HG03565 (cell line): ENCODE measurements around the gene HYPK.

Experiments
- ATAC-seq: cut with Tn5 transposase; IDR thresholded peaks from one replicate; pipeline ENCODE4 v1.9.1; 2021; ENCODE audit warnings: mild to moderate bottlenecking, moderate library complexity; ENCODE audit not compliant: unreplicated experiment

Gene HYPK, protein sequence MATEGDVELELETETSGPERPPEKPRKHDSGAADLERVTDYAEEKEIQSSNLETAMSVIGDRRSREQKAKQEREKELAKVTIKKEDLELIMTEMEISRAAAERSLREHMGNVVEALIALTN

DNA sequence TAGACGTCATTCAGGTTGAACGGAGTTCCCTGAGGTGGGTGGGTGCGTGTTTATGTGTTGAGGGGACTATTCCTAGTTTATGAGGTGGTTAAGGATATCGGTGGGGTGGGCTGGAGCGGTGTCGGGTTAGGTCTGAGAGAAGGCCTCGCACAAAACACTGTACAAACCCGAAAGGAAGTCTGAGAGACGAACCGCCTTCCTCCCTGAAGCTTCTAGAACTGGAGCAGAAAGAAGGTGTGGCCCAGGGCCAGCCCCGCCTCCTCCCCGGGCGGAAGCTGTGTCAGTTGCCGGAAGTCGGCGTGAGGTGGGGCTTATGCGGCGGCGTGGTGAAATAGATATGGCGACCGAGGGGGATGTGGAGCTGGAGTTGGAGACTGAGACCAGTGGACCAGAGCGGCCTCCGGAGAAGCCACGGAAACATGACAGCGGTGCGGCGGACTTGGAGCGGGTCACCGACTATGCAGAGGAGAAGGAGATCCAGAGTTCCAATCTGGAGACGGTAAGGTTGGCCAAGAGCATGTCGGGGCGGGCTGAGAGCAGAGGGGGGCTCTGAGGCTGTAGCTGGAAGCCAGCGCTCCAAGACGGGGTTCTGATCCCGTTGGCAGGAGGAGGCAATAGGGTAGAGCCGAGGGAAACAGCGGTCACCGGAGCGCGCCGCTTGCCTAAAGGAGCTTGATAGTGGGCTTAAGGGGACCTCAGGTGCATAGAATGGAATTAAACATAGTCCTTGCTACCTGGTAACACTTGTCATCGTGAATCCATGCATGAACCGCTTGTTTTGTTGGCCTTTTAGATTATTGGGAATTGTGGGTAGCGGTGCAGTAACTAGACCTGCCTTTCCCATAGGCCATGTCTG, at the start of gene HYPK:
HYPK (plus strand) TSS at position 314 of the 856 bp plus-strand sequence; CDS start at position 338, 24 bp downstream.
- peak; percentile 66 for ATAC-seq

DNA sequence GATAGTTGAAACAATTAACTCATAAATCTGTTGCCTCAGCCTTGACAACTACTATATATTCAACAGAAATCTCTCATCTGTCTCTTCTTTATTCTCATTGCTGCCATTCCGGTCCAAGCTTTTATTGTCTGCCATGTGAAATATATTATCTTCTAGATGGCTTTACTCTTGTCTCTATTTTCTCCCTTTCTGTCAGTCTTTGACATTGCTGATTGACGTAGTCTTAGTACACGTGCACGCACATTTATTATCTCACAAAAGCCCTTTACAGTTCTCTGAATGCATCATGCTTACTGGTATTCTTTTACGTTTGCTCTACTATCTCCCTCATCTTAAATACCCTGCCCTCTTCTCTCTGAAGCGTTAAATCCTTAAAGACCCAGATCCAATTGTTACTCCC, 48.5 kb upstream of the HYPK start:
- no peak for ATAC-seq

DNA sequence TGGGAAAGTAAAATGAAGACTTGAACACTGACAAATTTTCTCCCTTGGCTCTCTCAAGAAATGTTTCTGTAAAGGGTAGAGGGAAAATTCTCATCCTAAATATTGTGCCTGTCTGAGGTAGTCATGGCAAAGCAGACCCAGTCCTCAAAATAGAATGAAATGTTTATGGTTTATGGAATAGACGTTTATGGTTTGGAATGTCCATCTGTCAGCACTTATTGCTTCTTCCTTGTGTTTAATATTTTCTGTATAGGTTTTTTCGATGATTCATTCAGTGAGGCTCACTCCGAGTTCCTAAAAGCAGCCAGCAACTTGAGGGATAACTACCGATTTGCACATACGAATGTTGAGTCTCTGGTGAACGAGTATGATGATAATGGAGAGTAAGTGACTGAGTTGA, 37.6 kb upstream of the HYPK start:
- ATAC-seq: no peak

DNA sequence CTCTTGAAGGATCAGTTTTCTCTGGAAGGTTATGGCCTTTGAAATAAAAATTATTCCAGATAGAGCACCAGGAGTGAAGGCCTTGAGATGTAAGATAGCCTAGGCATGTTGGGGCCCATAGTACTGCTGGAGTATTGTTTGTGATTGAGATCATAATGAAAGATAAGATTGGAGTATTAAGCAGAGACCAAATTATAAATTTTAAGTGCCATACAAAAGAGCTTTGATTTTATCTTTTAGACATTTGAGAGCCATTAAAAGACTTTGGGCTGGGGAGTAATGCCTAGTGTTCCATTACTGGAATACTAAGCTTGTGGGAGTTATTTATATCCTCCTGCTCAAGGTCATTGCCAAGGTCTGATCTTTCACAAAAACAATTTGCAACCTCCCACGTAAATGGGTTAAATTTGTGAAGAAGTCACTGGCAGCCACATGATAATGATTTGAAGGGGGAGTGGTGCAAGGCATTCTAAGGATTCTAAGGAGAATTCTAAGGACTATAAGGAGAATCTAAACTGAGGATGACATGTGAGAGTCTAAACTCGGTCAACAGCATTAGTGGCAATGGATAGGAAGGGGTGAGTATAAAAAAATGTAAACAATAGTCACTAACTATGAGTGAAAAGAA, 36.5 kb upstream of the HYPK start:
- no peak for ATAC-seq

DNA sequence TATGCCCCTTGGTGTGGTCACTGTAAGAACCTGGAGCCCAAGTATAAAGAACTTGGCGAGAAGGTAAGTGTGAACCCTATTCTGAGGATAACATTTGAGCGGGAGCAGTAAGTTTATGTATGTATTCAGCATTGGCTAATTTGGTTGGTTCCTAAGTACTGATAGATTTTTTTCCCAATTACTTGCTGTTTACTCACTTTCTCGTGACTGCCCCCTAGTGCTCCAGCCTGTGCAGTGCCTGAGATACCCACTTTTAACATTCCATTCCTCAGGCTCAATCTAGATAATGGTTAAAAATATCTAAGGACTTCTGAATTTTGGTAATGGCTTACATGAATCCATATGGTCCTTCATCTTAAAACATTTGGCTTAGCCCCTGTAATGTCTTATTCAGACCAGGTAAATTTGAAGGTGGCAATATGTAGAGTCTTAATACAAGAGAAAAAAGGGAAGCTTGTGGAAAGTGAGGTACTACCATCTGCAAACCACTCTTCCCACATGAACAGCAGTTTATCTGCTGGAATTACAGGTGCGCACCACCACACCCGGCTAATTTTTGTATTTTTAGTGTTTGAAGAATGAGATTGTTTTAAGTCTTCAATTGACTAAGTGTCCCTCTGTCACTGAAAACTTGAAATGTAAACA, 30.7 kb upstream of the HYPK start:
- ATAC-seq: no peak

DNA sequence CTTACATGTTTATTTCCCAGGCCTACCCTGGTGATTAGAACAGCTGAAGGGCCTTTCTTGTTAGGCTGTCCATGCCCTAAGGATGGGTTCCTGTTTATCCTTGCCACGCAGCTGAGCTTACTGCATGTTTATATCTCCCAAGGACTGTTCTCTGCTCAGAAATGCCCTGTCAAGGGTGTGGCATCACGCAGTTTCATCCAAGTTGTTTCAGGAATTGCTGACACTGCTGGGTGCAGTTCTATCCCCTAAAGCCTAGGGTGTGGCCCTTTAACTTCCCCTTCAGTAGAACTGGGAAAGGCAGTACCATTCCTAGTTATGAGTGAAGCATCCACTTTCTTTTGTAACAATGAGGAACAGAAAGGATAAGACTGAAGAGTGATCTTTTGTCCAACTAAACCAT, 28.6 kb upstream of the HYPK start:
- no peak for ATAC-seq

DNA sequence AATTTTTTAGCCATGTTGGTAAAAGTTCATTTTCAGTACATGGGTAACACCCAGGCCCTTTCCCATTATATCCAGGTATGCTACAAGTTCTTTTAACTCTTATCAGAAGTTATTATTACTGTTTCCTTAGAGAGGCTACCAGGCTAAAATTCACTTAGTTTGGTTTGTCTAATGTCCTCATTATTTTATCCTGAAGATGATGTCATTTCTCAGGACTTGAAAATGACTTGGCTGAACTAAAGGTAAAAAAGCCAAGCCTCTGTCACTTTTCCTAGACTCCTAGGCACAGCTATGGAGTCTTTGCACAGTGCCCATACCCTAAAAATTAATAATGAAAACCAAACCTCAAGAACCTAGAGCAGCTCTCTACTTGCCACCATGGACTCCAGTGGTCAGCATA, 27.8 kb upstream of the HYPK start:
- ATAC-seq: no peak

DNA sequence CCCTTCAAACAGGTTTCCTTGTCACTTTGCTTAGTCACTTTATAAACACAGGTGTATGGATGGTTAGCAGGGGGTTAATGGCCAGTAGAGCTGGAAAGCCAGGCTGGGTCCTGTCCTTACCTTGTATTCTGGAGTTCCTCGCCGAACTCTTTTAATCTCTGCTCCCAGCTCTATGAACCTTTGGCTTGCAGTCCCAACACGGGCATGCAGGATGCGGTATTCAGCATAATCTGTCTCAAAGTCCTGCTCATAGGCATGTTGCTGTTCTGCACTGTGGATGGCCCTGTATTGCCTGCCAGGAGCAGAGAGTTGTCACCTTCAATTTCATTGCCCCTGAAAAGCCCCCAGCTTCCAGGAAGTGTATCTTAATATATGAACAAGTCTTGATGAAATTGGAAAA, 26.3 kb upstream of the HYPK start:
- no peak for ATAC-seq

DNA sequence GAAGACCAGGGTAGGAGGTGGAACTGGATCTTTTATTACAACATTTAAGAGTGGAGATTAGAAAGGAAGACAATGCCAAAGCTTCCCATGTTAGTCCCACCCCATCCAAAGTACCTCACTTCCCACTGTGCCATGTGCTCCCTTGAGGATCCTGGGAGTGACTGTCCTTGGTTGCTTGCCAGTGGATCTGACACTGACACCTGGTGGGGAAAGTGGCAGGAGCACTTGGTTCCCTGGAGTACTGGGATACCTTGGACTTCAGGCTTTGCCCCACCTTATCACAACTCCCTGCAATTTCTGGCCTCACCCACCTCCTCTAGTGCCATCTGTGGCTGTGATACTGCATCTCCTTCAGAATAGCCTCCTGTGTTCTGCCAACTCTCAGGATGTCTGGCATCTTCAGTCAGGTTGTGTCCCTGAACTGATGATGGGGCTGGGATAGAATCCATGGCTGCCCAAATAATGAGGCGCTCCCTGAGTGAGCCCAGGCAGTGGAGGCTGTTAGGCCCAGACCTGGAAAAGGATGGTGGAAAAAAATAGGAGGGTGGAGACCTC, 24.9 kb upstream of the HYPK start:
- ATAC-seq: no peak

DNA sequence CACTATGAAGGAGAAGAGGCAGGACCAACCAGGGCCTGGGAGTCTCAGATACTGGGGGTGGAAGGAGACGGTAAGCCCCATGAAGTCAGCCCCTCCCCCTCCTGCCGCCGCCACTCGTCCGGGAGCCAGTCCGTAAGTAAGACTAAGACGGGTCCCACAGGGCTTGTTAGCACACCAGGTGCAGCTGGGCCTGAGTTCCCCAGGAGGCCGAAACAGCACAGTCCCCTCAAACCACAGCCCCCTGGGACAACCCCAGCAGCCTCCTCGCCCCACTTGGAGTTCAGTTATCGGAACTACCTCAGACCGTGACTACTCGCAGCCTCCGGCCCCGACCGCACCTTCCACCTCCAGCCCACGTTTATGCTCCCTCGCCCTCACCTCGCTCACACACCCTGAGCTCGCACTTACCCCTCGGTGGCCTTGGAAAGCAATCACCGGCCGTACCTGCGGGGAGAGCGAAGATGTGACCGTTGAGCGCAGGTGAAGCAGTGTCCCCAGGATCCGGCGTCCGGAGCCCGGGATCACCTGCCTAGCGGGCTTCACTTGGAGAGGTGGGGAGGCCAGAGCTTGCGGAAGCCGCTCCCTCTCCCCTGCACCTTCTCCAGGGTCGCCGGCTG, 24.2 kb upstream of the HYPK start:
- ATAC-seq: peak; percentile 45

DNA sequence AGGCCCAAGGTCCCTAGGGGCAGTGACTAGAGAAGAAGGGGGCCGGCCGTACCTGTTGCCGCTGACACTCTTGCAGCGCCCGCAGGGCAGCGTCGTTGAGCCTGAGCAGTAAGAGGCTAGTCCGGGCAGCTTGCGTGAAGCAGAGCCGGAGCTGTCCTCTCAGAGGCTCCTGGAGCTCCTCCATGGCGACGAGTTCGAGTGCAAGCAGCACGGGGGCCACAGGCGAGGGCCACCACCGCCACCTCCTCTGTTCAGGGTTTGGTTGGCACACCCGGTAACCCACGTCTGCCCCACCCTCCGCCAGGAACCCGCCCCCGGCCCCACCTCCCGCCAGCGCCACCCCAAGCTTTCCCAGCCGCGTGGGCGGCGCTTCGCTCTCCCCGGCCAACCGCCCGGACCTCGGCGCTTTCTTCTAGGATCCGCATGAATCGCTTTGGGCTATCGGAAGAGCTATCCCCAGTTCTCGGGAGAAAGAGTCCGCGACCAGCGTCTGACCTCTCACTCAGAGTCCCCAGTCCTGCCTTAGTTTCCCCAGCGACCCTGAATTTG, 23.6 kb upstream of the HYPK start, which contains the start of gene ELL3:
ELL3 (minus strand) TSS at position 249 of the 549 bp plus-strand sequence; CDS start at position 184, 65 bp downstream.
- ATAC-seq: peak; percentile 17

DNA sequence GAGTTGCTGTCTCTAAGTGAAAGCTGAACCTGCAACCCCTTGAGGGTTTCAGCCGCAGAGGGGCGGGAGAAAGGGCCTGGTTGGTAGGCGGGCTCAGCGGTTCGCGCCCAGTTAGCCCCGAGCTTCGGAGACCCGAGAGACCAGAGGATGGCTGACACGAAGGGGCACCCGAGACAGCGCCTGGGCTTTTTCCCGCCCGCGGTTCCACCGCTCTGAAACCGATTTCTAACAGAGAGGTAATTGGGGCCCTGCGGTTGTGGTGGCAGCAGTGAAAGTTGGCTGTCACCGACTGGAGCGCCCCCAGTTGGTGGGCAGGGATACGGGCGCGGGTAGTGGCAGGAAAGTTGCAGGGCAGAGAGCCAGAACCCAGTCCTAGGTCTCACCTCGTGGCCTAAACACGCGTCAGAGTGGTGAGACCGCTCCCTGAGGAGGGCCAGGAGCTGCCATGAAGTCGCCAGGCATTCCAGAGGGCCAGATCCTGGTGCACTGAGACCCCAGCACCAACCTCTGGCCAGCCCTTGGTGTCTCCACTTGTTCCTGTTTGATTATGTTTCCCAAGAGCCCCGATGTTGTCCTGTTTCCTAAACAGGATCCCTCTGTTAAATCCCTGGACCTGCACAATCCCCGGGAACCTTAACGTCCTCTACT, 23.0 kb upstream of the HYPK start:
- peak; percentile 33 for ATAC-seq

DNA sequence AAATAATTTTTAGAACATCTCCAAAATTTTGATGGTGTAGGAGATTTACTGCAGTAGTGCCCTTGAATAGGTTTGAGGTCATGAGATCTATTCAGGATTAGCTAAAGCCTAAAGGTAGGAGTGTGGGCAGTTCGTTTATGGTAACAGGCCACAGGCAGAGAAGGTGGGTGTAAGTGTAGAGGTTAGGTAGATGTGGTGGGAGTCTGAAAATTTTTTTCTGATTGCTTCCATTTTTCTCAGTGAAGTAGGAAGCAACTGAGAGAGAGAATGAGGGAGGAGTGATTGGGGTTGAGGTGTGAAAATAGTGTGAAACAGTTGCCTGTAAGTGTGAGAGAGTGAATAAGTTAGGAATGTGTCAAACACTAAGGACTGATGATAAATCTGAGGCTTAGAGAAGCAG, 21.4 kb upstream of the HYPK start:
- ATAC-seq: no peak

DNA sequence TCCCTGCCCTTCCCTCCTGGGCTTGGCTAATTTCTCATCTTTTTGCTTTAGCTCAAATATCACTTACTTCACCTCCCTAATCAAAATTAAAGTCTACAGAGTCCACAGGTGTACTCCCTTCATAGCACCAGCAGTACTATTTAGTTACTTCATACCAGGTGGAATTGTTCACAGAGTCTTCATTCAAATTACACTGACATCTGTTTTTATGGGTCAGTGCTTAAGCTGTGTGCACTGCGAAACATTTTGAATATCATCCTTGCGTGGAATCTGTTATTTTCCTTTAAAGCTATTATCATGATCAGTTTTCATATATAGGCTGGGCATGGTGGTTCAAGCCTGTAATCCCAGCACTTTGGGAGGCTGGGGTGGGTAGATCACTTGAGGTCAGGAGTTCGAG, 11.0 kb upstream of the HYPK start:
- no peak for ATAC-seq

DNA sequence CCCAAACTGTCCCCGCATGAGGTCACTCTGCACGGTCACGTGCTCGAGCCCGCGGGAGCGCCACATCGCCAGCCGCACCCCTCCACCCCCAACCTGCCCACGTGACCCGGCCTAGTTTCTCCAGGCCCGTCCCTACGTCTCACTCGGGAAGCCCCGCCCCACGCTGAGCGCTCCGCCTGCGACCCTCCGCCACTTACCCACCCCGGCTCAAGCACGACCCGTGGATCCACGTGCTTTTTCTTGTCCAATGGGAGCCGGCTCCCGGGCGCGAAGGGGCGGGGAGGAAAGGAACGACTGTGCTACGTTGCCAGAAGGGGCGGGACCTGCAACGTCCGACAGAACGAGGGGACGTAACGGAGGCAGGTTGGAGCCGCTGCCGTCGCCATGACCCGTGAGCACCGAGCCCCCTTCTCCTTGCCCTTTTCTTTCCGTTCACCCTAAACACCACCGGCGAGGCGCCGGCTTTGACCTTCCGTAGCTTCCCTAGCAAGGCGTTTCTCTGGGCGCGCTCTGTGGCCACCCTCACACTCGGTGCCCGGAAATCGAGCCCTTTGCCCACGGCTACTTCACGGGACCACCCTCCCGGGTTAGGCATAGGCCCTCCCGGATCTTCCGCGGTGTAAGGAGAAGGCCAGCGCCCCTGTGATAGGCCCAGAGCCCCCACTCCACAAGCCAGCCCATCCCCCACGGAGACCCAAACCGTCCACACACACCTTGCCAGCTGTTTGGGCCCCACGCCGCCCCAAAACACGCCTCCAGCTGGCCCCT, 8.2 kb upstream of the HYPK start, which contains the start of gene SERF2:
SERF2 (plus strand) TSS at position 328 of the 768 bp plus-strand sequence; CDS start at position 385, 57 bp downstream.
- ATAC-seq: peak; percentile 81

DNA sequence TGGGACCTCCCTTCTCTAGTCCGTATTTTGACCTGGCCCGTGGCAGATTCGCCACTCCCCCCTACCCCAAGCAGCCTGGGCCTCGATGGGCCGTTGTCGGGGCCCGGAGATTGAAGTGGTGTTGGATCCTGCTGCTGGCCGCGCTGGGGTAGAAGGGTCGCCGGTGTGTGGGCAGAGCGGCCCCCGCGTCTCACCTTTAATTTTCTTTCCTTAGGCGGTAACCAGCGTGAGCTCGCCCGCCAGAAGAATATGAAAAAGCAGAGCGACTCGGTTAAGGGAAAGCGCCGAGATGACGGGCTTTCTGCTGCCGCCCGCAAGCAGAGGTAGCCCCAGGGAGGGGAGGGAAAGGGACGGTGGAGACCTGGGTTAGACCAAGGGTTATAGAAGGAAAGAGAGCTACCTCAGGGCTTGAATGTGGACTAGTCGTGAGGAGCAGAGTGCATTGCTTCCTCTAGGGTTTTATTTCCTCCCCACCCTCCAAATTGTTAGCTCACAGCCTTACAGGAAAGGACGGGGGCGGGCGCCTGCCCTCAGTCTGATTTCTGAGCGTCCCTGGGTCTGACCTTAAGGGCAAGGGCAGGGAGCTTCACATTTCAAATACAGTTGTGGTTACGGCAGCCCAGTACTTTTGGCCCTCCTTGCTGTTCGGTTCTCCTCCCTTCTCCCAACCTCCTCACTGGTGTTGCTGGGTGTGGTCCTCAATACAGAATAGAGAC, 7.5 kb upstream of the HYPK start:
- no peak for ATAC-seq

DNA sequence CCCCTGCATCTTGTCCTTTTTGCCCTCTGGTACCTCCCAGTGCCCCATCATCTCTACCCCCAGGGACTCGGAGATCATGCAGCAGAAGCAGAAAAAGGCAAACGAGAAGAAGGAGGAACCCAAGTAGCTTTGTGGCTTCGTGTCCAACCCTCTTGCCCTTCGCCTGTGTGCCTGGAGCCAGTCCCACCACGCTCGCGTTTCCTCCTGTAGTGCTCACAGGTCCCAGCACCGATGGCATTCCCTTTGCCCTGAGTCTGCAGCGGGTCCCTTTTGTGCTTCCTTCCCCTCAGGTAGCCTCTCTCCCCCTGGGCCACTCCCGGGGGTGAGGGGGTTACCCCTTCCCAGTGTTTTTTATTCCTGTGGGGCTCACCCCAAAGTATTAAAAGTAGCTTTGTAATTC, 6.8 kb upstream of the HYPK start:
- ATAC-seq: no peak

DNA sequence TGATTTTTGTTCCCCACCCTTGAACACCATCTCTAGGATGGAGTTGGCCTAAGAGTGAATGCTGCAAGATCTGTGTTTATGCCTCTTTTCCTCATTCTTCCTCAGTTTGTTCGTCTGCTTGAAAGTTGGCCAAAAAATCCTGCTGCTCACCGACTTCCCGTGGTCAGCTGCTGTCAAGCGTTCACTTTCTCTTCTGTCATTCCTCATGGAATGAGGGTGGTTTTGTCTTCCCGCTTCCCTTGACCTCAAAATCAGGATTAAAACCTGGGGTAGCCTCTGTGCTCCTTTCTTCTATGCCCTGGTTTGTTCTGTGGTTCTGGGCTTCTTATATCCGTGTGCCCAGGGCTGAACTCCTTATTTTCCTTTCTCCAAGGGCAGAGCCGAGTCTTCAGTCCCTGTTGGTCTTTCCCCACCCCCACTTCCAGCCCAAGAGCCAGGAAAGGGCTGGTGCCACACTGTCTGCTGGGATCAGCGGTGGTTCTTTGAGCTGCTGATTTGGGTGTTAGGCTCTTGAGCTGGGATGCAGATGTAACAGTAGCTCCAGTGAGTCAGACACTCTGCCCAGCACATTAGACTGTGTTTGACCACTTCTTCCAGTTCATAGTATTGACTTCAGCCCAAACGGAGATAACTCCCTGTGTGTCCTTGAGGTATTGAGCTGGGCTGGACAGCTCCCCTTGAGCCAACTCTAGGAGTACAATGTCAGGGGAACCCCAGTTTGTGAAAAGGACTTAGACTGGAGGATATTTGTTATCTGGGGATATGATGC, 5.9 kb upstream of the HYPK start:
- no peak for ATAC-seq
